Panc1 (cell line): Measurements from ENCODE around the gene SERPINI2. TPM values are rescaled to one million over a fixed set of nuclear protein-coding genes. Genes with fewer than 3 reads are reported as not detected.

ENCODE experiments used
- ATAC-seq: fragments of 200-7000 bp; cut with Tn5 transposase; 2 replicates; pipeline ENCODE4 v1.9.1; 2020; ENCODE audit warnings: mild to moderate bottlenecking, moderate library complexity
- BruUV-seq: library from RNA; stranded (reverse); fragments of 400-500 nt; replicated peaks from 2 replicates; lab custom pipeline; 2021; lab: Mats Ljungman, UMichigan
- CTCF ChIA-PET: fragments of 300-600 bp; sonication (Branson Sonifier 250); formaldehyde crosslinking; loops from one replicate; lab custom pipeline; 2022; ENCODE audit warnings: antibody characterized with exemption; lab: Charles Lee
- POLR2A ChIA-PET: fragments of 300-600 bp; sonication (Branson Sonifier 250); formaldehyde crosslinking; loops from one replicate; lab custom pipeline; 2022; ENCODE audit warnings: antibody characterized with exemption; lab: Charles Lee
- DNase-seq: peaks from one replicate; pipeline ENCODE4 v3.0.0-alpha.2; 2010; ENCODE audit warnings: low read depth, low spot score
- H3K27ac ChIP-seq: 2 replicates; pipeline ENCODE4 v1.5.1; 2011; ENCODE audit warnings: mild to moderate bottlenecking, low read length, inconsistent platforms
- H3K27me3 ChIP-seq: fragments of 200-500 bp; sonication (Bioruptor generic); 2 replicates; pipeline ENCODE4 v1.6.0; 2014; ENCODE audit warnings: low read length, inconsistent platforms; ENCODE audit not compliant: control insufficient read depth, insufficient read depth
- H3K36me3 ChIP-seq: fragments of 200-500 bp; sonication (Bioruptor generic); 2 replicates; pipeline ENCODE4 v1.5.1; 2014; ENCODE audit warnings: inconsistent platforms, mild to moderate bottlenecking, low read length, moderate library complexity; ENCODE audit not compliant: control insufficient read depth, insufficient read depth
- H3K4me1 ChIP-seq: 2 replicates; pipeline ENCODE4 v1.5.1; 2011; ENCODE audit warnings: inconsistent platforms, mild to moderate bottlenecking, low read length, moderate library complexity; ENCODE audit not compliant: control insufficient read depth, insufficient read depth
- H3K4me3 ChIP-seq, 2 experiments: 2 replicates each; pipeline ENCODE4 v1.5.1; 2011 to 2012; ENCODE audit warnings: low read depth in 2 of 2, low read length in 2 of 2, mild to moderate bottlenecking in 2 of 2, inconsistent platforms in 1 of 2, moderate library complexity in 1 of 2
- H3K9me3 ChIP-seq: fragments of 200-500 bp; sonication (Bioruptor generic); 2 replicates; pipeline ENCODE4 v1.5.1; 2014; ENCODE audit warnings: low read depth, mild to moderate bottlenecking, inconsistent platforms, low read length, moderate library complexity; ENCODE audit not compliant: control insufficient read depth, insufficient read depth
- REST ChIP-seq, 2 experiments: IDR thresholded peaks; 2 replicates each; pipeline ENCODE4 v1.6.1; 2011 to 2012; ENCODE audit warnings: low read depth in 2 of 2, control low read depth in 1 of 2, low read length in 1 of 2, mild to moderate bottlenecking in 1 of 2, moderate library complexity in 1 of 2; ENCODE audit not compliant: insufficient read depth in 1 of 2
- SIN3A ChIP-seq: IDR thresholded peaks from 2 replicates; pipeline ENCODE4 v1.6.1; 2012; ENCODE audit warnings: low read depth, mild to moderate bottlenecking, low read length, moderate library complexity, borderline replicate concordance; ENCODE audit not compliant: insufficient read depth
- in situ Hi-C: cut with HindIII; loops from 2 replicates; pipeline ENCODE4 v1.10.0; 2016; ENCODE audit warnings: low sequenced_read_pairs, low pct_unique_long_range_greater_than_20kb
- intact Hi-C: fragments of 100-400 bp; cut with micrococcal nuclease; formaldehyde crosslinking; loops from one replicate; pipeline ENCODE4 v1.10.0; 2022; ENCODE audit not compliant: unreplicated experiment
- total RNA-seq: library from RNA; stranded (reverse); gene quantifications from one replicate; pipeline ENCODE4 v1.2.1, GENCODE V29; 2021; ENCODE audit not compliant: unreplicated experiment

Gene SERPINI2
- total RNA-seq, 1 experiment from 2014 or later, result not detected

GRCh38 chr3:167394003-167394402, 79.8 kb downstream of the SERPINI2 start:
- H3K27ac ChIP-seq, result no peak overlapping the region
- ChIA-PET CTCF (no interaction called here), POLR2A (interaction anchor here (0.6 kb wide), 1 partner anchor 99 kb away, joined by 5 read pairs; no protein-coding TSS in a partner anchor)
- no peaks in the 10 kb centered on the region for H3K9me3 ChIP-seq
- ATAC-seq (no peak), DNase-seq (no peak)
- H3K36me3 ChIP-seq, result no peaks in the 10 kb centered on the region
- intact Hi-C loops, result no loop called here
- no peaks in the 10 kb centered on the region for H3K4me1 ChIP-seq
- no TSS peak for BruUV-seq
- in situ Hi-C loops, result no loop called here
- no peaks in the 10 kb centered on the region for H3K27me3 ChIP-seq
- H3K4me3 ChIP-seq, result no peak overlapping the region
- TF ChIP-seq SIN3A (no peak), REST (IDR thresholded peaks at IDR 0.05; ENCODE audit: insufficient read depth in 1 of 2, low read depth in 2 of 2, low read length in 1 of 2) (no peak)

Other genes with a start within 250 kb of the SERPINI2 start
- gene ZBBX, start 93.7 kb downstream of the SERPINI2 start, total RNA-seq, result not detected
- gene WDR49, start 179.9 kb upstream of the SERPINI2 start, total RNA-seq, result 0.23 TPM